HUES48 (cell line): ENCODE data around the gene CYP2A6.
A peak's percentile ranks its signal among the peaks of the same experiment; 100 is the strongest.
"Not testable (repeated sequence)": the region's sequence is repeated elsewhere in the genome, so short reads cannot be mapped to it uniquely, and the experiment has no call there.

Experiments
- H3K27ac ChIP-seq: one replicate; pipeline ENCODE4 v1.7.0; 2013; ENCODE audit warnings: low read depth, low read length, inconsistent platforms
- H3K27me3 ChIP-seq: 2 replicates; pipeline ENCODE4 v1.6.1; 2013; ENCODE audit warnings: mild to moderate bottlenecking, low read length; ENCODE audit not compliant: control insufficient read depth, insufficient read depth
- H3K36me3 ChIP-seq: 2 replicates; pipeline ENCODE4 v1.6.1; 2013; ENCODE audit warnings: low read length; ENCODE audit not compliant: control insufficient read depth, insufficient read depth
- H3K4me1 ChIP-seq: 2 replicates; pipeline ENCODE4 v1.6.1; 2013; ENCODE audit warnings: mild to moderate bottlenecking, low read length; ENCODE audit not compliant: control insufficient read depth, insufficient read depth
- H3K4me3 ChIP-seq: 2 replicates; pipeline ENCODE4 v1.5.1; 2013; ENCODE audit warnings: mild to moderate bottlenecking, low read depth, low read length
- H3K9ac ChIP-seq: 2 replicates; pipeline ENCODE4 v1.6.1; 2013; ENCODE audit warnings: mild to moderate bottlenecking, low read depth, low read length, moderate library complexity
- H3K9me3 ChIP-seq: 2 replicates; pipeline ENCODE4 v1.6.1; 2013; ENCODE audit warnings: low read length; ENCODE audit not compliant: control insufficient read depth, insufficient read depth

CYP2A6 gene

DNA sequence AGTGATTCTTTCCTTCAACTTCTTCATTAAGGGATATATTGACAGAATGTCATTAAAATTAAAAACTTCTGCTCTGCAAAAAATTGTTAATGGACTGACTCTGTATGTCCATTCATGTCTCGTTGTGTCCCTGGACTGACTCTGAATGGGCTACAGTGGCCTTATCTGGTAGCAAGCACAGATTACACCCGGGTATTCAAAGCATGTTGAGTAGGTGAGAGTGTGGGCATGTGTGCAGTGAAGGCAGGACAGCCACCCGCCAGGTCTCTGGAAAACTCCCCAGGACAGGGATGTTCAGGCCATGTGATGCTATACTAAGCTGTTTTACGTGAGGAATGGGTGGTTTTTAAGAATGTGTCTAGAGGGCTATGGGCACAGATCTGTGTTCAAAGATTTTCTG lies 24.6 kb upstream of the CYP2A6 start:
- H3K4me3 ChIP-seq, H3K36me3 ChIP-seq, H3K4me1 ChIP-seq, H3K27ac ChIP-seq, H3K27me3 ChIP-seq, H3K9me3 ChIP-seq, H3K9ac ChIP-seq: not testable (repeated sequence)

DNA sequence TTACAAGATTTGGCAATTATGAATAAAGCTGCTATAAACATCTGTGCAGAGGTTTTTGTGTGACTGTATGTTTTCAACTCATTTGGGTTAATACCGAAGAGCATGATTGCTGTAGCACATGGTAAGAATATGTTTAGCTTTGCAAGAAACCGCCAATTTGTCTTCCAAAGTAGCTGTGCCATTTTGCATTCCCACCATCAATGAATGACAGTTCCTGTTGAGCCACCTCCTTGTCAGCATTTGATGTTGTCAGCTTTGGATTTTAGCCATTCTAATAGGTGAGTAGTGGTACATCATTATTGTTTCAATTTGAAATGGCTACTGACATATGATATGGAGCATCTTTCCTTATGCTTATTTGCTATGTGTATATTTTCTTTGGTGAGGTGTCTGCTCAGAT lies 23.6 kb upstream of the CYP2A6 start:
- H3K9me3 ChIP-seq, H3K4me1 ChIP-seq, H3K4me3 ChIP-seq, H3K9ac ChIP-seq, H3K36me3 ChIP-seq, H3K27me3 ChIP-seq, H3K27ac ChIP-seq: not testable (repeated sequence)

DNA sequence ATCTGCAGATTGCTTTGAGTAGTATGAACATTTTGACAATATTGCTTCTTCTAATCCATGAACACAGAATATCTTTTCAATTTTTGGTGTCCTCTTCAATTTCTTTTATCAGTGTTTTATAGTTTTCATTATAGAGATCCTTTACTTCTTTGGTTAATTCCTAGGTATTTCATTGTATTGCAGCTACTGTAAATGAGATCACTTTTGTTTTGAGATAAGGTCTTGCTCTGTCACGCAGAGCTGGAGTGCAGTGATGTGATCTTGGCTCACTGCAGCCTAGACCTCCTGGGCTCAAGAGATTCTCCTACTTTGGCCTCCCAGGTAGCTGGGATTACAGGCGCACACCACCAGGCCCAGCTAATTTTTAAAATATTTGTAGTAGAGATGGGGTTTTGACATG lies 22.0 kb upstream of the CYP2A6 start:
- Histone ChIP-seq H3K27ac (no peak overlapping the region), H3K27me3 (no peaks in the 10 kb centered on the region), H3K4me3 (no peak overlapping the region), H3K4me1 (no peaks in the 10 kb centered on the region), H3K9me3 (no peaks in the 10 kb centered on the region), H3K9ac (no peak overlapping the region), H3K36me3 (no peaks in the 10 kb centered on the region)

DNA sequence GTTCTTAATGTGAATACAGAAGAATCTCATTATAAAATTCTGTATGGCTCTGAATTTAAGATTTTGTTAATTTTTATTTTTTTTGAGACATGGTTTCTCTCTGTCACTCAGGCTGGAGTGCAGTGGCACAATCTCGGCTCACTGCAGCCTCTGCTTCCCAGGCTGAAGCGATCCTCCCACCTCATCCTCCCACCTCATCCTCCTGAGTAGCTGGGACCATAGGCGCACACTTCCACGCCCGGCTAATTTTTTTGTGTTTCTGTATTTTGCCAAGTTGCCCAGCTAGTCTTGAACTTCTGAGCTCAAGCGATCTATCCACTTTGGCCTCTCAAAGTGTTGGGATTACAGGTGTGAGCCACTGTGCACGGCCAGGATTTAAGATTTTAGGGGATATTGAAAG lies 17.5 kb upstream of the CYP2A6 start:
- Histone ChIP-seq H3K9ac (no peak overlapping the region), H3K27me3 (no peaks in the 10 kb centered on the region), H3K36me3 (no peaks in the 10 kb centered on the region), H3K27ac (no peak overlapping the region), H3K4me3 (no peak overlapping the region), H3K4me1 (no peaks in the 10 kb centered on the region), H3K9me3 (no peaks in the 10 kb centered on the region)

DNA sequence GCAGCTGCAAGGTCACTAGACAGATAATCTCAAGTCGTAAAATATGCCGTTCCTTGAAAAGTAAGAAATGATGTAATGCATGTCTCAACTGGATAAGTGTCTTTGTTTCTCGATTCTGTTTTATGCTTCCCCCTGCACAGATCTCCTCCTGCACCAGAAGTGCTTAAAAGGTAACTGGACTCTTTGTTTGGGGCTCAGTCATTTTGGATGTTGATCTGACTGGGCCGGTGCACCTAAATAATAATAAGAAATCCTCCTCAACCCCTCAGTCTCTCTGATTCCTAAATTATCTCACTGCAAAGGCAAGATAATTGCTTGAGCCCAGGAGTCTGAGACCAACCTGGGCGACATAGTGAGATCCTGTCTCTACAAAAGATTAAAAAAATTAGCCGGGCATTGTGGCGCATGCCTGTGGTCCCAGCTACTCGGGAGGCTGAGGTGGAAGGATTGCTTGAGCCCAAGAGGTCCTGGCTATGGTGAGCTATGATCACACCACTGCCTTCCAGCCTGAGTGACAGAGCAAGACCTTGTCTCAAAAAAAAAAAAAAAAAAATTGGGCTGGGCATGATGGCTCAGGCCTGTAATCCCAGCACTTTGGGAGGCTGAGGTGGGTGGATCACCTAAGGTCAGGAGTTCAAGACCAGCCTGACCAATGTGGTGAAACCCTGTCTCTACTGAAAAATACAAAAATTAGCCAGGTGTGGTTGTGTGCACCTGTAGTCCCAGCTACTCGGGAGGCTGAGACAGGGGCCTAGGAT lies 14.7 kb upstream of the CYP2A6 start:
- not testable (repeated sequence) for H3K4me1 ChIP-seq, H3K27me3 ChIP-seq, H3K9me3 ChIP-seq, H3K9ac ChIP-seq, H3K4me3 ChIP-seq, H3K36me3 ChIP-seq, H3K27ac ChIP-seq

GRCh38 chr19:40862785-40863184 lies 12.5 kb upstream of the CYP2A6 start:
- no peaks in the 10 kb centered on the region for H3K4me1 ChIP-seq
- H3K27ac ChIP-seq, result no peak overlapping the region
- no peaks in the 10 kb centered on the region for H3K9me3 ChIP-seq
- no peak overlapping the region for H3K9ac ChIP-seq
- H3K4me3 ChIP-seq, result no peak overlapping the region
- no peaks in the 10 kb centered on the region for H3K27me3 ChIP-seq
- H3K36me3 ChIP-seq, result no peaks in the 10 kb centered on the region

- no peaks in the 10 kb centered on the region for H3K27me3 ChIP-seq
- H3K4me3 ChIP-seq, result no peak overlapping the region
- no peak overlapping the region for H3K27ac ChIP-seq
- H3K9me3 ChIP-seq, result no peaks in the 10 kb centered on the region
- H3K4me1 ChIP-seq, result no peaks in the 10 kb centered on the region
- H3K36me3 ChIP-seq, result no peaks in the 10 kb centered on the region
- H3K9ac ChIP-seq, result no peak overlapping the region
Measured at GRCh38 chr19:40862333-40862732, 12.1 kb upstream of the CYP2A6 start.

GRCh38 chr19:40858109-40858508 lies 7.9 kb upstream of the CYP2A6 start:
- no peaks in the 10 kb centered on the region for H3K27me3 ChIP-seq
- no peak overlapping the region for H3K4me3 ChIP-seq
- H3K9me3 ChIP-seq, result no peaks in the 10 kb centered on the region
- H3K4me1 ChIP-seq, result no peaks in the 10 kb centered on the region
- H3K9ac ChIP-seq, result no peak overlapping the region
- no peak overlapping the region for H3K27ac ChIP-seq
- no peaks in the 10 kb centered on the region for H3K36me3 ChIP-seq

DNA sequence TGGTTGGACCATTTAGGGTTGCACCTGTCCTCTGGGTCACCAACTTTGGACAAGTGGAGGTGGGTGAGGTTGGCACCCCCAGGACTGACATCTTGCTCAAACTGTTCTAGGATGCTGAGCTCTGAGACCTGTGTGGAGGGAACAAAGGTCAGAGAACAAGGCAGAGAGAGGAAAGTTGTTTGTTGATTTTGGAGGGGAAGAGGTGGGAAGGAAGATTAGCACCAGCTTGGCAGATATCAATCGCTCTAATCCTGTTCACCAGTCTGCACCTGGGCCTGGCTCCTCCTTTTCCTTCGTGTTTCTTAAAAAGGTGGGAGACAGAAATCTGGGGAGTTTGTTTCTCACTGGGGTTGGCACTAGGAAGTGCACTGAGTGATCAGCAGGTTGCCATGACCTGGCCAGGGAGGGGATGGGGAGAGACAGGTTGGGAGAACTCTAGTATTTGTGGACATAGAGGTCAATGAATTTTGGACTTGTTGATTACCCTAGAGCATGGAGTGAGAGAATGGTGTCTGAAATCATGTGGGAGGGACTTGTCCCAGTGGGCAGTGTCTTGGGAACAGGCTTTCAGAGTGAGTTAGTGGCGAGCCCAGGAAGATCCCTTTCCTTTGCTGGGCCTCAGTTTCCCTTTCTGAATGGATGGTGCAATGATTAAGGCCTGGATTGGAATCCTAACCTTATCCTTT lies 2.4 kb upstream of the CYP2A6 start:
- H3K4me1 ChIP-seq, H3K27ac ChIP-seq, H3K4me3 ChIP-seq, H3K9me3 ChIP-seq, H3K9ac ChIP-seq, H3K36me3 ChIP-seq: not testable (repeated sequence)
- peaks cover 29% of the 10 kb centered on the region for H3K27me3 ChIP-seq

- not testable (repeated sequence) for H3K4me1 ChIP-seq, H3K36me3 ChIP-seq, H3K4me3 ChIP-seq, H3K9ac ChIP-seq, H3K9me3 ChIP-seq, H3K27ac ChIP-seq
- peaks cover 29% of the 10 kb centered on the region for H3K27me3 ChIP-seq
Measured at GRCh38 chr19:40846722-40847121, 3.5 kb downstream of the CYP2A6 start.

DNA sequence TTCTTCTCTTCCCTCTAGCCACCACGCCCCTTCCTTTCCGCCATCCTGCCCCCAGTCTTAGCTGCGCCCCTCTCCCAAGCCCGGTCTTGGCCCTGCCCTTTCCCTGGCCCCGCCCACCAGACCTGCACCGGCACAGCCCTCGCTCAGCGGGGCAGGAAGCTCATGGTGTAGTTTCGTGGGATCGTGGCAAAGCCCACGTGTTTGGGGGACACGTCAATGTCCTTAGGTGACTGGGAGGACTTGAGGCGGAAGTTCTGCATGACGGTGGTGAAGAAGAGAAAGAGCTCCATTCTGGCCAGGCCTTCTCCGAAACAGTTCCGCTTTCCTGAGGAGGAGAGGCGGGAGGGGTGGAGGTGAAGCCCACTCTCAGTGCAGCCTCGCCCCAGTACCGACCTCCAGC lies 6.6 kb downstream of the CYP2A6 start:
- not testable (repeated sequence) for H3K9me3 ChIP-seq, H3K27ac ChIP-seq, H3K9ac ChIP-seq, H3K36me3 ChIP-seq, H3K4me1 ChIP-seq
- Histone ChIP-seq H3K4me3 (peak overlapping the region; percentile 53), H3K27me3 (peaks cover 10% of the 10 kb centered on the region)
